H1 (cell line): ENCODE results near the gene CKAP2L. TPM values are rescaled to one million over a fixed set of nuclear protein-coding genes. Genes with fewer than 3 reads are reported as not detected.

ENCODE experiments used
- CTCF ChIA-PET: fragments of 300-600 bp; sonication (Branson Sonifier 250); formaldehyde crosslinking; loops from one replicate; lab custom pipeline; 2021; ENCODE audit not compliant: partially characterized antibody; lab: Charles Lee
- POLR2A ChIA-PET: fragments of 300-600 bp; sonication (Branson Sonifier 250); formaldehyde crosslinking; loops from one replicate; lab custom pipeline; 2021; ENCODE audit warnings: inconsistent platforms; ENCODE audit not compliant: partially characterized antibody; lab: Charles Lee
- DNase-seq, 2 experiments: peaks; one replicate each; pipeline versions ENCODE4 v3.0.0 to v3.0.0-alpha.2; 2010 to 2022; ENCODE audit warnings: low spot score in 2 of 2, low read depth in 1 of 2, mixed read lengths in 1 of 2
- FAIRE-seq: peaks from 2 replicates; lab custom pipeline; 2011; peaks lifted over from hg19 to GRCh38; lab: Jason Lieb, UNC
- H2AFZ ChIP-seq: 2 replicates; pipeline ENCODE4 v1.8.1; 2012; ENCODE audit warnings: low read length, inconsistent platforms
- H2AK5ac ChIP-seq: 2 replicates; pipeline ENCODE4 v1.6.1; 2013; ENCODE audit warnings: low read depth, low read length
- H2BK120ac ChIP-seq: replicated peaks from 2 replicates; pipeline ENCODE3; 2013; ENCODE audit warnings: low read depth, low read length, inconsistent platforms
- H2BK12ac ChIP-seq: 2 replicates; pipeline ENCODE4 v1.6.1; 2013; ENCODE audit warnings: low read depth, low read length
- H2BK15ac ChIP-seq: 2 replicates; pipeline ENCODE4 v1.6.1; 2013; ENCODE audit warnings: low read length
- H2BK20ac ChIP-seq: 2 replicates; pipeline ENCODE4 v1.6.1; 2013; ENCODE audit warnings: low read length
- H2BK5ac ChIP-seq: 2 replicates; pipeline ENCODE4 v1.6.1; 2013; ENCODE audit warnings: low read depth, low read length
- H3K14ac ChIP-seq: 2 replicates; pipeline ENCODE4 v1.6.1; 2013; ENCODE audit warnings: inconsistent platforms; ENCODE audit not compliant: insufficient read length
- H3K18ac ChIP-seq: 2 replicates; pipeline ENCODE4 v1.6.1; 2013; ENCODE audit warnings: low read length; ENCODE audit errors: extremely low read depth
- H3K23ac ChIP-seq: 2 replicates; pipeline ENCODE4 v1.6.1; 2013; ENCODE audit warnings: inconsistent platforms; ENCODE audit not compliant: insufficient read length
- H3K23me2 ChIP-seq: 2 replicates; pipeline ENCODE4 v1.6.1; 2013; ENCODE audit warnings: low read depth, low read length
- H3K27ac ChIP-seq: 2 replicates; pipeline ENCODE4 v1.6.1; 2011; ENCODE audit warnings: low read depth, low read length, inconsistent platforms
- H3K27me3 ChIP-seq, 4 experiments: replicated peaks in 1 of 4; 1 replicate in 1 of 4; 2 replicates in 3 of 4; pipeline versions ENCODE4 v1.6.1 to v1.8.1; 2011 to 2013; ENCODE audit warnings: low read length in 3 of 4, mild to moderate bottlenecking in 3 of 4, inconsistent platforms in 2 of 4, mixed read lengths in 2 of 4, moderate library complexity in 1 of 4; ENCODE audit not compliant: control insufficient read depth in 3 of 4, insufficient read depth in 3 of 4; ENCODE audit errors: extremely low read depth in 1 of 4
- H3K36me3 ChIP-seq, 4 experiments: 2 replicates each; pipeline versions ENCODE4 v1.6.1 to v1.8.1; 2011 to 2013; ENCODE audit warnings: mild to moderate bottlenecking in 4 of 4, low read length in 3 of 4, moderate library complexity in 2 of 4, control low read depth in 1 of 4, inconsistent platforms in 1 of 4; ENCODE audit not compliant: insufficient read depth in 4 of 4, control insufficient read depth in 2 of 4
- H3K4ac ChIP-seq: replicated peaks from 2 replicates; pipeline ENCODE3; 2013; ENCODE audit warnings: low read length, low read depth, mixed read lengths, inconsistent platforms; ENCODE audit not compliant: insufficient read length
- H3K4me1 ChIP-seq, 4 experiments: replicated peaks in 1 of 4; 1 replicate in 1 of 4; 2 replicates in 3 of 4; pipeline versions ENCODE4 v1.6.1 to v1.8.1; 2011 to 2013; ENCODE audit warnings: low read length in 3 of 4, inconsistent platforms in 2 of 4, mixed read lengths in 1 of 4; ENCODE audit not compliant: insufficient read depth in 4 of 4, control insufficient read depth in 3 of 4
- H3K4me2 ChIP-seq, 2 experiments: 2 replicates each; pipeline versions ENCODE4 v1.6.1 to v1.8.1; 2011 to 2013; ENCODE audit warnings: low read depth in 2 of 2, low read length in 2 of 2, control low read depth in 1 of 2, inconsistent platforms in 1 of 2, mild to moderate bottlenecking in 1 of 2; ENCODE audit not compliant: insufficient read depth in 1 of 2
- H3K4me3 ChIP-seq, 4 experiments: fragments of 200-600, 300-600 bp in 1 of 4; sonication (generic), shearing (Covaris generic), sonication (Bioruptor Twin) in 1 of 4; 2 replicates each; pipeline versions ENCODE4 v1.5.1 to v1.8.1; 2011 to 2016; ENCODE audit warnings: low read length in 4 of 4, low read depth in 3 of 4, control low read depth in 2 of 4, inconsistent platforms in 2 of 4, mild to moderate bottlenecking in 2 of 4, mixed read lengths in 1 of 4, moderate library complexity in 1 of 4; ENCODE audit not compliant: insufficient read depth in 2 of 4; ENCODE audit errors: extremely low read depth in 1 of 4
- H3K56ac ChIP-seq: replicated peaks from 2 replicates; pipeline ENCODE3; 2013; ENCODE audit warnings: low read depth, mild to moderate bottlenecking, mixed read lengths, low read length, inconsistent platforms; ENCODE audit not compliant: insufficient read length
- H3K79me1 ChIP-seq: 2 replicates; pipeline ENCODE4 v1.6.1; 2013; ENCODE audit warnings: low read depth, low read length, control low read depth
- H3K79me2 ChIP-seq, 2 experiments: 2 replicates each; pipeline versions ENCODE4 v1.6.1 to v1.8.1; 2012 to 2013; ENCODE audit warnings: low read length in 2 of 2, mild to moderate bottlenecking in 2 of 2, inconsistent platforms in 1 of 2; ENCODE audit not compliant: insufficient read depth in 2 of 2, control insufficient read depth in 1 of 2
- H3K9ac ChIP-seq, 4 experiments: replicated peaks in 1 of 4; 1 replicate in 1 of 4; 2 replicates in 3 of 4; pipeline versions ENCODE4 v1.6.1 to v1.8.1; 2011 to 2013; ENCODE audit warnings: low read depth in 3 of 4, low read length in 3 of 4, control low read depth in 2 of 4, mild to moderate bottlenecking in 2 of 4, moderate library complexity in 2 of 4, inconsistent platforms in 1 of 4; ENCODE audit errors: extremely low read depth in 1 of 4
- H3K9me3 ChIP-seq, 2 experiments: 2 replicates each; pipeline versions ENCODE4 v1.6.1 to v1.8.1; 2012 to 2013; ENCODE audit warnings: mild to moderate bottlenecking in 2 of 2, moderate library complexity in 2 of 2, control low read depth in 1 of 2, inconsistent platforms in 1 of 2, low read depth in 1 of 2, low read length in 1 of 2, mixed read lengths in 1 of 2; ENCODE audit not compliant: insufficient read depth in 2 of 2
- H4K20me1 ChIP-seq, 2 experiments: replicated peaks in 1 of 2; 2 replicates each; pipeline versions ENCODE3 to v1.8.1; 2011 to 2013; ENCODE audit warnings: inconsistent platforms in 2 of 2, low read length in 2 of 2, mild to moderate bottlenecking in 1 of 2; ENCODE audit not compliant: insufficient read depth in 2 of 2, control insufficient read depth in 1 of 2
- H4K5ac ChIP-seq: 2 replicates; pipeline ENCODE4 v1.6.1; 2013; ENCODE audit warnings: low read length, low read depth, mixed read lengths, inconsistent platforms; ENCODE audit not compliant: insufficient read length
- H4K8ac ChIP-seq: 2 replicates; pipeline ENCODE4 v1.8.0; 2013; ENCODE audit warnings: mild to moderate bottlenecking, moderate library complexity, low read length, inconsistent platforms; ENCODE audit not compliant: insufficient read depth; ENCODE audit errors: extremely low read depth
- H4K91ac ChIP-seq: replicated peaks from 2 replicates; pipeline ENCODE3; 2013; ENCODE audit warnings: low read length, mixed read lengths, inconsistent platforms; ENCODE audit not compliant: insufficient read length
- ASH2L ChIP-seq: fragments of 200-600, 300-600 bp; sonication (generic); IDR thresholded peaks from one replicate; pipeline ENCODE4 v1.7.1; 2017; ENCODE audit warnings: low read length
- BACH1 ChIP-seq: IDR thresholded peaks from 2 replicates; pipeline ENCODE4 v1.6.1; 2012; ENCODE audit warnings: low read length, improper control_type of control experiment
- BRCA1 ChIP-seq: IDR thresholded peaks from 2 replicates; pipeline ENCODE4 v1.6.1; 2012; ENCODE audit warnings: low read depth, low read length, improper control_type of control experiment
- CTBP2 ChIP-seq: IDR thresholded peaks from 2 replicates; pipeline ENCODE4 v1.7.0; 2011; ENCODE audit warnings: borderline replicate concordance, mild to moderate bottlenecking, moderate library complexity, mixed read lengths, low read length; ENCODE audit not compliant: insufficient read depth, insufficient read length
- EGR1 ChIP-seq: IDR thresholded peaks from 2 replicates; pipeline ENCODE4 v1.6.1; 2011; ENCODE audit warnings: low read depth, low read length, borderline replicate concordance
- GTF2F1 ChIP-seq: IDR thresholded peaks from 2 replicates; pipeline ENCODE4 v1.6.1; 2012; ENCODE audit warnings: low read depth, low read length, improper control_type of control experiment, borderline replicate concordance
- JUN ChIP-seq: IDR thresholded peaks from 2 replicates; pipeline ENCODE4 v1.6.1; 2011; ENCODE audit warnings: low read depth, mild to moderate bottlenecking, improper control_type of control experiment, low read length
- JUND ChIP-seq: IDR thresholded peaks from 2 replicates; pipeline ENCODE4 v1.6.1; 2011; ENCODE audit warnings: mild to moderate bottlenecking, improper control_type of control experiment, low read length
- KDM5A ChIP-seq: fragments of 200-600 bp; IDR thresholded peaks from 2 replicates; pipeline ENCODE4 v1.7.1; 2012; ENCODE audit warnings: mild to moderate bottlenecking, low read length, inconsistent platforms, mixed read lengths
- POLR2AphosphoS5 ChIP-seq: IDR thresholded peaks from 2 replicates; pipeline ENCODE4 v1.6.1; 2011; ENCODE audit warnings: low read depth, low read length
- RFX5 ChIP-seq: IDR thresholded peaks from 2 replicates; pipeline ENCODE4 v1.6.1; 2011; ENCODE audit warnings: low read depth, low read length, improper control_type of control experiment, borderline replicate concordance
- SP2 ChIP-seq: IDR thresholded peaks from 2 replicates; pipeline ENCODE4 v1.6.1; 2012; ENCODE audit warnings: mild to moderate bottlenecking, low read length, inconsistent platforms
- WGBS, 2 experiments: shearing (Covaris generic) in 1 of 2; methylation state at CpG; one replicate each; pipeline versions ENCODE4 v1.1.6 to v1.1.7; 2013 to 2015; ENCODE audit warnings: low lambda C conversion rate in 2 of 2, mixed read lengths in 2 of 2, inconsistent platforms in 1 of 2, low coverage in 1 of 2, missing lambda C conversion rate in 1 of 2; ENCODE audit not compliant: insufficient replicate concordance in 2 of 2, insufficient coverage in 1 of 2, insufficient read length in 1 of 2; ENCODE audit errors: extremely low coverage in 1 of 2, missing lambda C conversion rate in 1 of 2; 5-methylcytosine and 5-hydroxymethylcytosine counted together
- polyA plus RNA-seq, 7 experiments: library from polyadenylated mRNA; depleted of rRNA in 3 of 7; stranded (reverse) in 5 of 7; unstranded in 2 of 7; fragments of >200 nt in 5 of 7; fragments of 200-250 nt in 2 of 7; gene quantifications; 1 replicate in 5 of 7; 2 replicates in 1 of 7; 4 replicates in 1 of 7; pipeline versions ENCODE4 v1.2.1 to v1.2.3, GENCODE V29; 2011 to 2013; ENCODE audit warnings: missing spikeins in 2 of 7, mixed read lengths in 2 of 7
- total RNA-seq: library from RNA; stranded (reverse); fragmentation: NEBNext Ultra II Directional; extraction: Animal tissue kit (Norgen Biotek cat#: 25700); gene quantifications from 2 replicates; pipeline ENCODE4 v1.2.1, GENCODE V29; 2021

CKAP2L gene
- total and polyA plus RNA-seq, 2 of the 8 experiments (the other 6 are each of a cell fraction or from before 2014, with no cell fraction given) = 2.5 to 20.7 TPM

GRCh38 chr2:112730791-112731190 is 33.6 kb downstream of the CKAP2L start:
- POLR2A ChIA-PET = no interaction called here
- Histone ChIP-seq H3K9ac (no peak overlapping the region), H2BK120ac (no peak overlapping the region), H3K4me3 (no peak overlapping the region), H2BK20ac (no peak overlapping the region), H3K9me3 (no peaks in the 10 kb centered on the region), H4K20me1 (no peaks in the 10 kb centered on the region), H3K79me2 (no peaks in the 10 kb centered on the region), H3K27ac (no peak overlapping the region), H4K5ac (no peak overlapping the region), H3K36me3 (no peaks in the 10 kb centered on the region), H3K18ac (no peak overlapping the region), H2BK15ac (no peak overlapping the region), H2BK5ac (no peak overlapping the region), H2AK5ac (no peak overlapping the region), H3K4ac (no peak overlapping the region), H3K23ac (no peak overlapping the region), H3K79me1 (no peaks in the 10 kb centered on the region), H3K56ac (no peak overlapping the region), H2AFZ (no peak overlapping the region), H2BK12ac (no peak overlapping the region), H3K23me2 (no peaks in the 10 kb centered on the region), H4K91ac (no peak overlapping the region), H3K14ac (no peak overlapping the region), H4K8ac (no peak overlapping the region), H3K4me2 (no peak overlapping the region), H3K4me1 (no peaks in the 10 kb centered on the region; a peak in 1 of 7 replicates), H3K27me3 (no peaks in the 10 kb centered on the region)
- FAIRE-seq (no peak), DNase-seq (no peak)
- TF ChIP-seq JUN (no peak), POLR2AphosphoS5 (no peak), GTF2F1 (no peak), RFX5 (no peak), ASH2L (no peak), BACH1 (no peak), SP2 (no peak), KDM5A (no peak), BRCA1 (no peak), JUND (no peak), EGR1 (no peak), CTBP2 (no peak)
- WGBS, 2 experiments = 91% methylated on average over 5 of the region's 5 CpGs; no CpG with 5 or more reads in 1 of the 2 experiments
- CTCF ChIA-PET = interaction anchor here (0.8 to 10.5 kb wide), 9 partner anchors 9 to 228 kb away, joined by 3 to 185 read pairs (median 3); partner anchors contain the start of gene CHCHD5
